HCT116 (cell line): ENCODE results near the gene SLC26A9. TPM values are rescaled to one million over a fixed set of nuclear protein-coding genes. Genes with fewer than 3 reads are reported as not detected.

Experiments used
- ATAC-seq: fragments of 200-7000 bp; cut with Tn5 transposase; 2 replicates; pipeline ENCODE4 v1.9.1; 2020; ENCODE audit warnings: mild to moderate bottlenecking, moderate library complexity
- BruUV-seq: library from RNA; stranded (reverse); fragments of 400-500 nt; replicated peaks from 2 replicates; lab custom pipeline; 2021; lab: Mats Ljungman, UMichigan
- CTCF ChIA-PET: fragments of 300-600 bp; sonication (Branson Sonifier 250); formaldehyde crosslinking; loops from one replicate; lab custom pipeline; 2021; ENCODE audit warnings: antibody characterized with exemption; lab: Charles Lee
- POLR2A ChIA-PET: fragments of 300-600, 350-600 bp; sonication (Branson Sonifier 250); formaldehyde crosslinking; loops from one replicate; lab custom pipeline; 2021; ENCODE audit warnings: antibody characterized with exemption; lab: Charles Lee
- RAD21 ChIA-PET, 2 experiments: fragments of 300-600 bp; sonication (Branson Sonifier 250); formaldehyde crosslinking; loops; one replicate each; lab custom pipeline; 2023; ENCODE audit warnings: low total read pairs in 2 of 2; ENCODE audit not compliant: uncharacterized antibody in 2 of 2, unreplicated experiment in 2 of 2, low non-redundant PET in 1 of 2; lab: Charles Lee
- DNase-seq: peaks from one replicate; pipeline ENCODE4 v3.0.0-alpha.2; 2010; ENCODE audit warnings: low read depth, low spot score
- H2AFZ ChIP-seq: fragments of 200-600 bp; shearing (Covaris generic), sonication (generic); 2 replicates; pipeline ENCODE4 v1.6.1; 2017; ENCODE audit warnings: low read depth, mixed run types, mixed read lengths, antibody characterized with exemption, low read length; ENCODE audit not compliant: poor library complexity, severe bottlenecking
- H3K27ac ChIP-seq: 2 replicates; pipeline ENCODE4 v1.5.1; 2012; ENCODE audit warnings: low read depth, low read length
- H3K27me3 ChIP-seq: fragments of 200-600 bp; sonication (generic); 2 replicates; pipeline ENCODE4 v1.6.1; 2016; ENCODE audit warnings: mixed run types, low read length, mixed read lengths; ENCODE audit not compliant: insufficient read depth
- H3K36me3 ChIP-seq, 2 experiments: fragments of 200-500 bp in 1 of 2; fragments of 200-600 bp in 1 of 2; sonication (Bioruptor generic) in 1 of 2; sonication (generic) in 1 of 2; 2 replicates each; pipeline versions ENCODE4 v1.5.1 to v1.6.1; 2014 to 2016; ENCODE audit warnings: low read length in 2 of 2, inconsistent platforms in 1 of 2, mixed read lengths in 1 of 2, mixed run types in 1 of 2; ENCODE audit not compliant: insufficient read depth in 2 of 2, control insufficient read depth in 1 of 2
- H3K4me1 ChIP-seq, 2 experiments: fragments of 200-600 bp in 1 of 2; sonication (generic) in 1 of 2; 2 replicates each; pipeline versions ENCODE4 v1.5.1 to v1.6.1; 2012 to 2017; ENCODE audit warnings: low read length in 2 of 2, inconsistent platforms in 1 of 2, mild to moderate bottlenecking in 1 of 2, mixed read lengths in 1 of 2, mixed run types in 1 of 2, moderate library complexity in 1 of 2; ENCODE audit not compliant: insufficient read depth in 2 of 2, control insufficient read depth in 1 of 2
- H3K4me2 ChIP-seq: fragments of 200-600 bp; sonication (generic); 2 replicates; pipeline ENCODE4 v1.6.1; 2017; ENCODE audit warnings: mixed run types, low read length, mixed read lengths
- H3K4me3 ChIP-seq, 2 experiments: fragments of 200-600 bp in 1 of 2; sonication (generic) in 1 of 2; replicated peaks in 1 of 2; 2 replicates each; pipeline ENCODE4 v1.5.1; 2011 to 2016; ENCODE audit warnings: low read length in 2 of 2, control low read depth in 1 of 2, low read depth in 1 of 2, mild to moderate bottlenecking in 1 of 2, mixed read lengths in 1 of 2, mixed run types in 1 of 2
- H3K79me2 ChIP-seq: fragments of 200-600 bp; sonication (generic); 2 replicates; pipeline ENCODE4 v1.6.1; 2017; ENCODE audit warnings: mild to moderate bottlenecking, mixed run types, low read length, moderate library complexity, mixed read lengths; ENCODE audit not compliant: insufficient read depth
- H3K9ac ChIP-seq: fragments of 200-600 bp; sonication (generic); 2 replicates; pipeline ENCODE4 v1.6.1; 2016; ENCODE audit warnings: low read length, mixed read lengths
- H3K9me2 ChIP-seq: fragments of 200-600 bp; sonication (generic), shearing (Covaris generic); 2 replicates; pipeline ENCODE4 v1.6.1; 2017; ENCODE audit warnings: mixed run types, mild to moderate bottlenecking, moderate library complexity; ENCODE audit not compliant: insufficient read depth
- H3K9me3 ChIP-seq, 2 experiments: fragments of 200-500 bp in 1 of 2; fragments of 200-600 bp in 1 of 2; sonication (Bioruptor generic) in 1 of 2; sonication (generic) in 1 of 2; 2 replicates each; pipeline ENCODE4 v1.6.1; 2014 to 2017; ENCODE audit warnings: low read length in 2 of 2, mixed read lengths in 2 of 2, inconsistent platforms in 1 of 2, low read depth in 1 of 2, mild to moderate bottlenecking in 1 of 2, mixed run types in 1 of 2, moderate library complexity in 1 of 2; ENCODE audit not compliant: control insufficient read depth in 1 of 2, insufficient read depth in 1 of 2
- H4K20me1 ChIP-seq: fragments of 200-600 bp; sonication (generic), shearing (Covaris generic); 2 replicates; pipeline ENCODE4 v1.6.1; 2017; ENCODE audit warnings: mixed run types, mild to moderate bottlenecking, moderate library complexity; ENCODE audit not compliant: insufficient read depth
- CEBPB ChIP-seq: IDR thresholded peaks from 2 replicates; pipeline ENCODE4 v1.6.1; 2012; ENCODE audit warnings: low read depth
- CTCF ChIP-seq, 3 experiments: fragments of 200-600 bp in 1 of 3; sonication (generic) in 1 of 3; IDR thresholded peaks in 2 of 3; conservative IDR thresholded peaks in 1 of 3; 2 replicates each; pipeline ENCODE4 v1.5.1; 2012 to 2017; ENCODE audit warnings: low read depth in 2 of 3, low read length in 2 of 3, antibody characterized with exemption in 1 of 3, borderline replicate concordance in 1 of 3, control low read depth in 1 of 3, mild to moderate bottlenecking in 1 of 3, mixed read lengths in 1 of 3, mixed run types in 1 of 3, moderate library complexity in 1 of 3; ENCODE audit not compliant: insufficient read depth in 1 of 3
- EGR1 ChIP-seq: IDR thresholded peaks from 2 replicates; pipeline ENCODE4 v1.6.1; 2012; ENCODE audit warnings: low read depth
- ELF1 ChIP-seq: IDR thresholded peaks from 2 replicates; pipeline ENCODE4 v1.6.1; 2012; ENCODE audit warnings: low read depth, borderline replicate concordance
- EZH2 ChIP-seq: fragments of 200-600 bp; sonication (generic); IDR thresholded peaks from 2 replicates; pipeline ENCODE4 v1.6.1; 2017; ENCODE audit warnings: antibody characterized with exemption, mixed run types
- FOSL1 ChIP-seq: IDR thresholded peaks from 2 replicates; pipeline ENCODE4 v1.6.1; 2012; ENCODE audit warnings: low read depth
- JUND ChIP-seq: IDR thresholded peaks from 2 replicates; pipeline ENCODE4 v1.6.1; 2012
- POLR2AphosphoS5 ChIP-seq: IDR thresholded peaks from 2 replicates; pipeline ENCODE4 v1.6.1; 2011; ENCODE audit warnings: mild to moderate bottlenecking, low read depth, low read length, moderate library complexity
- RAD21 ChIP-seq: IDR thresholded peaks from 2 replicates; pipeline ENCODE4 v1.6.1; 2012; ENCODE audit warnings: low read depth, mild to moderate bottlenecking
- SIN3A ChIP-seq: IDR thresholded peaks from 2 replicates; pipeline ENCODE4 v1.6.1; 2012; ENCODE audit warnings: low read depth
- SRF ChIP-seq: IDR thresholded peaks from 2 replicates; pipeline ENCODE4 v1.6.1; 2012; ENCODE audit warnings: low read depth
- YY1 ChIP-seq: IDR thresholded peaks from 2 replicates; pipeline ENCODE4 v1.6.1; 2011; ENCODE audit warnings: low read length, low read depth, moderate library complexity, mild to moderate bottlenecking; ENCODE audit not compliant: insufficient replicate concordance; ENCODE audit errors: extremely low read depth
- ZBTB33 ChIP-seq: IDR thresholded peaks from 2 replicates; pipeline ENCODE4 v1.6.1; 2011; ENCODE audit warnings: mild to moderate bottlenecking, low read length, moderate library complexity; ENCODE audit not compliant: insufficient replicate concordance; ENCODE audit errors: extremely low read depth
- ZNF274 ChIP-seq: fragments of 200-500 bp; sonication (Bioruptor generic); IDR thresholded peaks from 2 replicates; pipeline ENCODE4 v1.6.1; 2014; ENCODE audit warnings: mild to moderate bottlenecking, low read depth, low read length, inconsistent platforms
- intact Hi-C: fragments of 100-400 bp; cut with micrococcal nuclease; formaldehyde crosslinking; loops from 2 replicates; pipeline ENCODE4 v1.10.0; 2022
- total RNA-seq: library from RNA; stranded (reverse); gene quantifications from one replicate; pipeline ENCODE4 v1.2.1, GENCODE V29; 2021; ENCODE audit not compliant: unreplicated experiment

The SLC26A9 gene
- total RNA-seq, 1 experiment from 2014 or later, result not detected

- ChIA-PET CTCF (interaction anchor here (1.6 kb wide), 1 partner anchor 52 kb away, joined by 5 read pairs; no protein-coding TSS in a partner anchor), RAD21 (no interaction called here), POLR2A (no interaction called here)
- no TSS peak for BruUV-seq
- no peak overlapping the region for H3K4me2 ChIP-seq
- intact Hi-C loops, result no loop called here
- no peaks in the 10 kb centered on the region for H3K9me3 ChIP-seq
- no peak overlapping the region for H3K27ac ChIP-seq
- ATAC-seq, result no peak
- no peak overlapping the region for H2AFZ ChIP-seq
- H3K36me3 ChIP-seq, result no peaks in the 10 kb centered on the region
- TF ChIP-seq FOSL1, result no peak
- no peak for TF ChIP-seq EGR1
- TF ChIP-seq CEBPB, result no peak
- no peak for TF ChIP-seq POLR2AphosphoS5
- no peak for TF ChIP-seq ZNF274
- TF ChIP-seq RAD21, result no peak
- TF ChIP-seq EZH2, result no peak
- no peak for TF ChIP-seq SIN3A
- no peak for TF ChIP-seq ELF1
- TF ChIP-seq SRF, result no peak
- no peak for TF ChIP-seq YY1
- no peak for TF ChIP-seq JUND
- TF ChIP-seq ZBTB33, result no peak
- TF ChIP-seq CTCF (IDR thresholded peaks at IDR 0.05 in 2 of 3, conservative IDR thresholded peaks at IDR 0.05 in 1 of 3; ENCODE audit: borderline replicate concordance in 1 of 3, insufficient read depth in 1 of 3, low read depth in 2 of 3, low read length in 2 of 3), result no peak
- no peak overlapping the region for H3K4me3 ChIP-seq
- H4K20me1 ChIP-seq, result no peaks in the 10 kb centered on the region
- H3K9ac ChIP-seq, result no peak overlapping the region
- H3K27me3 ChIP-seq, result no peaks in the 10 kb centered on the region
- DNase-seq, result no peak
- no peaks in the 10 kb centered on the region for H3K9me2 ChIP-seq
- peaks cover 0 to 2% of the 10 kb centered on the region in 2 experiments; a peak in 1 of 4 replicates for H3K4me1 ChIP-seq
- H3K79me2 ChIP-seq, result no peaks in the 10 kb centered on the region
These were observed 27.8 kb upstream of the SLC26A9 start for GRCh38 chr1:205971082-205971481.
